AG10803 (cell line): ENCODE data around the gene COL23A1.
"Not testable (repeated sequence)": the region's sequence is repeated elsewhere in the genome, so short reads cannot be mapped to it uniquely, and the experiment has no call there.

Source experiments
- DNase-seq: peaks from one replicate; pipeline ENCODE4 v3.0.0; 2010; ENCODE audit warnings: low read depth
- H3K4me3 ChIP-seq: 2 replicates; pipeline ENCODE4 v1.5.1; 2011; ENCODE audit warnings: mild to moderate bottlenecking, low read length, control low read depth
- CTCF ChIP-seq: conservative IDR thresholded peaks from 2 replicates; pipeline ENCODE4 v1.5.1; 2011; ENCODE audit warnings: mild to moderate bottlenecking, low read length, control low read depth, inconsistent platforms

COL23A1 gene

GRCh38 chr5:178241688-178242231, 348.4 kb downstream of the COL23A1 start:
- DNase-seq, result no peak
- no peak for TF ChIP-seq CTCF
- H3K4me3 ChIP-seq, result no peak overlapping the region

- no peak for DNase-seq
- H3K4me3 ChIP-seq, result no peak overlapping the region
- no peak for TF ChIP-seq CTCF
Observed at GRCh38 chr5:178241231-178241663, 348.9 kb downstream of the COL23A1 start.

GRCh38 chr5:178240766-178241165, 349.4 kb downstream of the COL23A1 start:
- no peak for TF ChIP-seq CTCF
- no peak for DNase-seq

GRCh38 chr5:178240341-178240741, 349.9 kb downstream of the COL23A1 start:
- no peak overlapping the region for H3K4me3 ChIP-seq
- no peak for DNase-seq
- TF ChIP-seq CTCF, result no peak

More at GRCh38 chr5:178240766-178241165, 349.4 kb downstream of the COL23A1 start:
- H3K4me3 ChIP-seq, result no peak overlapping the region

GRCh38 chr5:178239626-178240301, 350.4 kb downstream of the COL23A1 start:
- DNase-seq, result peak; percentile 40
- not testable (repeated sequence) for H3K4me3 ChIP-seq

- no peak for TF ChIP-seq CTCF
- no peak for DNase-seq
- no peak overlapping the region for H3K4me3 ChIP-seq
Observed at GRCh38 chr5:178238711-178239592, 351.2 kb downstream of the COL23A1 start.

- H3K4me3 ChIP-seq, result no peak overlapping the region
- TF ChIP-seq CTCF, result no peak
- DNase-seq, result no peak
Observed at GRCh38 chr5:178238313-178238635, 351.9 kb downstream of the COL23A1 start.
